ENCODE data around the gene AGTR1. TPM values are rescaled to one million over a fixed set of nuclear protein-coding genes. Genes with fewer than 3 reads are reported as not detected.

Gene AGTR1
- polyA plus RNA-seq, 4 donors, result 1.1 to 2.3 (median 1.2) TPM; not detected in 1

Other genes with a start within 250 kb of the AGTR1 start
- 1 to 10 TPM in 2 of 4 donors, under 1 TPM in 2; 0.07 to 7.6 (median 3.8) TPM for gene CPB1, start 129.9 kb downstream of the AGTR1 start, polyA plus RNA-seq
- 1 to 10 TPM in 2 of 4 donors, under 1 TPM in 2; 0.56 to 8.5 (median 3.0) TPM for gene CPA3, start 167.4 kb downstream of the AGTR1 start, polyA plus RNA-seq